HEK293 (cell line): ENCODE measurements around the gene ARHGAP26.

ENCODE experiments used
- CTCF ChIA-PET: fragments of 350-600 bp; formaldehyde crosslinking; extraction: SDS; loops from one replicate; lab custom pipeline; 2021; ENCODE audit warnings: antibody characterized with exemption; lab: Yijun Ruan, JAX
- POLR2A ChIA-PET: fragments of 300-600 bp; formaldehyde crosslinking; extraction: SDS; loops from one replicate; lab custom pipeline; 2020; ENCODE audit warnings: antibody characterized with exemption, inconsistent platforms; lab: Yijun Ruan, JAX
- H3K27ac ChIP-seq: fragments of 200-500 bp; sonication (Bioruptor generic); 2 replicates; pipeline ENCODE4 v1.5.1; 2014; ENCODE audit warnings: low read depth, low read length, control low read depth, inconsistent platforms; ENCODE audit errors: extremely low read depth
- H3K36me3 ChIP-seq, 2 experiments: fragments of 200-500 bp in 1 of 2; sonication (Bioruptor generic) in 1 of 2; 1 replicate in 1 of 2; 2 replicates in 1 of 2; pipeline ENCODE4 v1.5.1; 2014 to 2017; ENCODE audit warnings: inconsistent platforms in 2 of 2, low read length in 2 of 2; ENCODE audit not compliant: control insufficient read depth in 2 of 2, insufficient read depth in 1 of 2
- H3K4me1 ChIP-seq: fragments of 200-500 bp; sonication (Bioruptor generic); 2 replicates; pipeline ENCODE4 v1.5.1; 2014; ENCODE audit warnings: mild to moderate bottlenecking, low read length, inconsistent platforms; ENCODE audit not compliant: control insufficient read depth, insufficient read depth
- H3K4me3 ChIP-seq: 2 replicates; pipeline ENCODE4 v1.5.1; 2011; ENCODE audit warnings: low read depth, mild to moderate bottlenecking, control low read depth, low read length, moderate library complexity
- H3K9me3 ChIP-seq: fragments of 200-500 bp; sonication (Bioruptor generic); 2 replicates; pipeline ENCODE4 v1.5.1; 2014; ENCODE audit warnings: low read depth, low read length, inconsistent platforms; ENCODE audit not compliant: control insufficient read depth, insufficient read depth
- SETDB1 ChIP-seq: IDR thresholded peaks from one replicate; pipeline ENCODE4 v1.6.1; 2017; ENCODE audit warnings: mild to moderate bottlenecking, low read length, moderate library complexity, mixed read lengths; ENCODE audit not compliant: insufficient read length
- ZBTB7A ChIP-seq: fragments of 450-650 bp; formaldehyde crosslinking; IDR thresholded peaks from 2 replicates; pipeline ENCODE4 v1.5.1; 2016; ENCODE audit warnings: low read depth, missing biosample characterization, missing genetic modification characterization
- ZNF133 ChIP-seq: fragments of 450-650 bp; formaldehyde crosslinking; IDR thresholded peaks from 2 replicates; pipeline ENCODE4 v1.5.1; 2016; ENCODE audit warnings: missing biosample characterization, missing genetic modification characterization
- ZNF184 ChIP-seq: fragments of 450-650 bp; IDR thresholded peaks from 2 replicates; pipeline ENCODE4 v1.5.1; 2018; ENCODE audit warnings: missing biosample characterization, mild to moderate bottlenecking, missing genetic modification characterization
- ZNF266 ChIP-seq: fragments of 450-650 bp; formaldehyde crosslinking; IDR thresholded peaks from 2 replicates; pipeline ENCODE4 v1.5.1; 2016; ENCODE audit warnings: missing biosample characterization, missing genetic modification characterization, low read depth
- ZNF350 ChIP-seq: fragments of 450-650 bp; formaldehyde crosslinking; IDR thresholded peaks from 2 replicates; pipeline ENCODE4 v1.5.0; 2017; ENCODE audit warnings: missing biosample characterization, mild to moderate bottlenecking, missing genetic modification characterization
- ZNF510 ChIP-seq: fragments of 450-650 bp; formaldehyde crosslinking; IDR thresholded peaks from 2 replicates; pipeline ENCODE4 v1.5.1; 2018; ENCODE audit warnings: mild to moderate bottlenecking, missing genetic modification characterization, missing biosample characterization; ENCODE audit not compliant: insufficient replicate concordance
- ZNF530 ChIP-seq: fragments of 450-650 bp; formaldehyde crosslinking; IDR thresholded peaks from 2 replicates; pipeline ENCODE4 v1.5.1; 2016; ENCODE audit warnings: low read depth, missing biosample characterization, missing genetic modification characterization
- ZNF624 ChIP-seq: fragments of 450-650 bp; formaldehyde crosslinking; IDR thresholded peaks from 2 replicates; pipeline ENCODE4 v1.5.1; 2017; ENCODE audit warnings: missing biosample characterization, missing genetic modification characterization
- ZNF626 ChIP-seq: fragments of 450-650 bp; sonication (Bioruptor Pico); formaldehyde crosslinking; IDR thresholded peaks from 2 replicates; pipeline ENCODE4 v1.5.1; 2018; ENCODE audit warnings: missing biosample characterization, missing genetic modification characterization, inconsistent platforms
- ZNF677 ChIP-seq: fragments of 450-650 bp; IDR thresholded peaks from 2 replicates; pipeline ENCODE4 v1.5.0; 2018; ENCODE audit warnings: missing biosample characterization, mild to moderate bottlenecking, missing genetic modification characterization, moderate library complexity
- ZNF701 ChIP-seq: fragments of 450-650 bp; formaldehyde crosslinking; IDR thresholded peaks from 2 replicates; pipeline ENCODE4 v1.5.1; 2016; ENCODE audit warnings: missing biosample characterization, missing genetic modification characterization
- ZNF76 ChIP-seq: fragments of 450-650 bp; formaldehyde crosslinking; IDR thresholded peaks from 2 replicates; pipeline ENCODE4; 2016; ENCODE audit warnings: low read depth, missing biosample characterization, missing genetic modification characterization, borderline replicate concordance
- ZSCAN16 ChIP-seq: fragments of 450-650 bp; formaldehyde crosslinking; IDR thresholded peaks from 2 replicates; pipeline ENCODE4 v1.5.1; 2016; ENCODE audit warnings: missing biosample characterization, missing genetic modification characterization
- ZSCAN23 ChIP-seq: fragments of 450-650 bp; formaldehyde crosslinking; IDR thresholded peaks from 2 replicates; pipeline ENCODE4 v1.5.1; 2016; ENCODE audit warnings: missing biosample characterization, missing genetic modification characterization
- TF ChIP-seq, protein P1 (sequence below): fragments of 450-650 bp; formaldehyde crosslinking; IDR thresholded peaks from 2 replicates; pipeline ENCODE4 v1.5.1; 2016; ENCODE audit warnings: missing biosample characterization, missing genetic modification characterization, low read depth
- TF ChIP-seq, protein P2 (sequence below): fragments of 450-650 bp; formaldehyde crosslinking; IDR thresholded peaks from 2 replicates; pipeline ENCODE4 v1.5.1; 2016; ENCODE audit warnings: missing biosample characterization, missing genetic modification characterization
- TF ChIP-seq, protein P3 (sequence below): fragments of 450-650 bp; formaldehyde crosslinking; IDR thresholded peaks from 2 replicates; pipeline ENCODE4 v1.5.1; 2016; ENCODE audit warnings: missing biosample characterization, missing genetic modification characterization, borderline replicate concordance

Gene ARHGAP26

DNA sequence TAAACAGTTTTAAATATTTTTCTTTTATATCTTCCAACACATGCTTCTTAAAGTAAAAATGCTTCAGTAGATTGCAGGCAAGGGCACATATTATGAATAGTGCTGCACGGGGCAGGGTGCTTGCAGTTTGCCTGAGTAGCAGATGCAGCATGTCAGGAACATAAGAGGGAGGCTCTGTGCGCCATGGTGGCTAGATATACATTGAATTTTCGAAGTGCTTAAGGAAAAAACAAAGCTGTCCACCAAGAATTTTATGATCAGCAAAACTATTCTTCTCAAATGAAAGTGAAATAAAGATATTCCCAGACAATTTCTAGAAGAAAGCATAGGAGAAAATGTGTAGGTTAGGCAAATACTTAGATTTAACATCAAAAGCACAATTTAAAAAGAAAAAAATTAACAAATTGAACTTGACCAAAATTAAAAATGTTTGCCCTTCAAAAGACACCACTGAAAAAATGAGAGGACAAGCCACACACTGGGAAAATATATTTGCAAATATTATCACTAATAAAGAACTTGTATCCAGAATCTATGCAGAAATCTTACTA, 420.2 kb downstream of the ARHGAP26 start:
- Histone ChIP-seq H3K27ac (no peak overlapping the region), H3K4me1 (no peaks in the 10 kb centered on the region), H3K36me3 (no peaks in the 10 kb centered on the region), H3K4me3 (no peak overlapping the region), H3K9me3 (no peaks in the 10 kb centered on the region)
- TF ChIP-seq ZNF677 (tag by site-specific recombination) (no peak), SETDB1 (peak; percentile 63), ZNF530 (tag by site-specific recombination) (no peak), ZSCAN16 (tag by site-specific recombination) (no peak), ZNF510 (no peak), ZNF624 (tag by site-specific recombination) (no peak)
- POLR2A ChIA-PET: no interaction called here
- CTCF ChIA-PET: interaction anchor here (0.6 to 0.7 kb wide), 2 partner anchors 36 to 1007 kb away, joined by 3 to 4 read pairs; no protein-coding TSS in a partner anchor

DNA sequence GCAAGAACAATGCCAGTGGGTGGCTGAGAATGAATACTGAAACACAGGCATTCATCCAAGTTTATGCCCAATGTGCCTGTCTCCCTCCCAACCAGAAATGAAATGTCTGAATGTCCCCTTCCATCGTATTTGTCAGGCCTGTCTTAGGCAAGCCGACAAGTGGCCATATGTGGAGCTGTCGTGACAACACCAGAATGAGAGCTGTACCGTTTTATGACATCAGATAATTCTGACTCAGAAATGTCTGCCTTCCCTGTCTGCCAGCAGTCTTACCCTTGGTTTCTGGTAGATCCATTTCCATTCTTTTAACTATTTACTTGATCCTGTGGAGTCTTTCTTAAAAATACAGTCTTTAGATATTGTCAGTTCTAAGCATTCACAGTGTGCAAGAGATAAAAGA, 421.5 kb downstream of the ARHGAP26 start:
- no peaks in the 10 kb centered on the region for H3K9me3 ChIP-seq

DNA sequence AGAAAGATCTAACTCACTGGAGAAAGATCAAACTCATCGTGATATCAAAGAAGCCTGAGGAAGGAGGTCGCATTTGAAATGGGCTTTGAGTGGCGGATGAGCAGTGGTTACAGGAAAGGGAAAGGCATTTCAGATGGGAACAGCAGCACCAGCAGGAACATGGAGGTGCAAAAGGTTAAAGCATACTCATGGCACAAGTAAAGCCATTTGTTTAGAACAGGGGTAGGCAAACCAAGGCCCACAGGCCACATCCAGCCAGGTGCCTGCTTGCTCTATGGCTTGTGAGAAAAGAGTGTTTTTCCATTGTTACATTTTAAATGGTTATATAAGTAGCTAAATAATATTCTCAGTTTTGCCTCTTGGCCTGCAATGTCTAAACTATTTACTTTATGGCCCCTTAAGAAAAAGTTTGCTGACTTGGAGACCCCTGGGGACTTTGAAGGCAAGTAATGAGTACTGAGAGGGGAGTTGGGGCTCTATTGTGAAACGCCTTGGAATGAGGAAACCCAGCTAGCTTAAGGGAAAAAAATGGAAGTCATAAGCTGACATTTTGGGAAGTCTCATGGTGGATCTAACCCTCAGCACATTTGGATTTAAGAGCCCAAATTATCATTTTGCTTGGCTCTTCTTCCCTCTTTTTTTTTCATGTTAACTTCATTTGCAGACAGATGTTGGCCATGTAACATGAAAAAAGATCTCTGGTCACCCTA, 422.2 kb downstream of the ARHGAP26 start:
- no peaks in the 10 kb centered on the region; the same call in 1 of the 2 replicates for H3K4me1 ChIP-seq
- TF ChIP-seq ZBTB7A (tag by site-specific recombination) (no peak), ZSCAN23 (tag by site-specific recombination) (no peak)
- TF ChIP-seq, all 188 proteins: peak for 0
- ChIA-PET CTCF (interaction anchor here (0.5 to 0.7 kb wide), 3 partner anchors 89 to 247 kb away, joined by 3 read pairs; no protein-coding TSS in a partner anchor), POLR2A (no interaction called here)
- H3K9me3 ChIP-seq: no peaks in the 10 kb centered on the region
- H3K4me3 ChIP-seq: no peak overlapping the region
- no peaks in the 10 kb centered on the region for H3K36me3 ChIP-seq
- no peak overlapping the region for H3K27ac ChIP-seq

More for the DNA sequence above, 421.5 kb downstream of the ARHGAP26 start:
- POLR2A ChIA-PET: no interaction called here
- Histone ChIP-seq H3K4me3 (no peak overlapping the region), H3K27ac (no peak overlapping the region), H3K4me1 (no peaks in the 10 kb centered on the region; the same call in 1 of the 2 replicates), H3K36me3 (no peaks in the 10 kb centered on the region)
- TF ChIP-seq ZNF133: no peak
- TF ChIP-seq, protein P1, sequence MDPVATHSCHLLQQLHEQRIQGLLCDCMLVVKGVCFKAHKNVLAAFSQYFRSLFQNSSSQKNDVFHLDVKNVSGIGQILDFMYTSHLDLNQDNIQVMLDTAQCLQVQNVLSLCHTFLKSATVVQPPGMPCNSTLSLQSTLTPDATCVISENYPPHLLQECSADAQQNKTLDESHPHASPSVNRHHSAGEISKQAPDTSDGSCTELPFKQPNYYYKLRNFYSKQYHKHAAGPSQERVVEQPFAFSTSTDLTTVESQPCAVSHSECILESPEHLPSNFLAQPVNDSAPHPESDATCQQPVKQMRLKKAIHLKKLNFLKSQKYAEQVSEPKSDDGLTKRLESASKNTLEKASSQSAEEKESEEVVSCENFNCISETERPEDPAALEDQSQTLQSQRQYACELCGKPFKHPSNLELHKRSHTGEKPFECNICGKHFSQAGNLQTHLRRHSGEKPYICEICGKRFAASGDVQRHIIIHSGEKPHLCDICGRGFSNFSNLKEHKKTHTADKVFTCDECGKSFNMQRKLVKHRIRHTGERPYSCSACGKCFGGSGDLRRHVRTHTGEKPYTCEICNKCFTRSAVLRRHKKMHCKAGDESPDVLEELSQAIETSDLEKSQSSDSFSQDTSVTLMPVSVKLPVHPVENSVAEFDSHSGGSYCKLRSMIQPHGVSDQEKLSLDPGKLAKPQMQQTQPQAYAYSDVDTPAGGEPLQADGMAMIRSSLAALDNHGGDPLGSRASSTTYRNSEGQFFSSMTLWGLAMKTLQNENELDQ (tag by site-specific recombination): no peak
- CTCF ChIA-PET: interaction anchor here (0.5 kb wide), 1 partner anchor 151 kb away, joined by 3 read pairs; no protein-coding TSS in a partner anchor

DNA sequence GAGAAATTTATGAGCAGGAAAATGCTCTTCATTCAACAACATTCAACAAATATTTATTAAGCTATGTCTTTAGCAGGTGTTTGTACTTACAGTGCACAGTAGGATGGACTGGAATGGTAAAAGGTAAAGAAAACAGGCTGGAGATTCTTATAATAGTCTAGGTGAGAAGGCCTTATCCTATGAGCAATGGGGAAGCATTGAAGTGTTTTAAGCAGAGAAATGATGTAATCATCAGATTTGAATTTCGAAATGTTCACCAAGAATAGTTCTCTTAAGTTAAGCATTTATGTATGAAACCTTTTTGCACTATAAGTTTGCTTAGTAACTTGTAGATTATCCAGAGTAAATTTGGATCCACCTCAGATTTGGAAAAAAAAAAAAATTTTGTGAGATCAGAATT, 424.0 kb downstream of the ARHGAP26 start:
- Histone ChIP-seq H3K27ac (no peak overlapping the region), H3K36me3 (no peaks in the 10 kb centered on the region), H3K4me1 (no peaks in the 10 kb centered on the region; the same call in 1 of the 2 replicates), H3K4me3 (no peak overlapping the region), H3K9me3 (no peaks in the 10 kb centered on the region)
- ChIA-PET CTCF (interaction anchor here (1.0 kb wide), 1 partner anchor 88 kb away, joined by 4 read pairs; no protein-coding TSS in a partner anchor), POLR2A (no interaction called here)
- TF ChIP-seq ZNF701 (no peak), ZNF184 (tag by site-specific recombination) (no peak), ZNF626 (tag by site-specific recombination) (no peak), ZNF266 (tag by site-specific recombination) (no peak), ZNF76 (tag by site-specific recombination) (no peak), ZNF350 (tag by site-specific recombination) (no peak)
- TF ChIP-seq, protein P2, sequence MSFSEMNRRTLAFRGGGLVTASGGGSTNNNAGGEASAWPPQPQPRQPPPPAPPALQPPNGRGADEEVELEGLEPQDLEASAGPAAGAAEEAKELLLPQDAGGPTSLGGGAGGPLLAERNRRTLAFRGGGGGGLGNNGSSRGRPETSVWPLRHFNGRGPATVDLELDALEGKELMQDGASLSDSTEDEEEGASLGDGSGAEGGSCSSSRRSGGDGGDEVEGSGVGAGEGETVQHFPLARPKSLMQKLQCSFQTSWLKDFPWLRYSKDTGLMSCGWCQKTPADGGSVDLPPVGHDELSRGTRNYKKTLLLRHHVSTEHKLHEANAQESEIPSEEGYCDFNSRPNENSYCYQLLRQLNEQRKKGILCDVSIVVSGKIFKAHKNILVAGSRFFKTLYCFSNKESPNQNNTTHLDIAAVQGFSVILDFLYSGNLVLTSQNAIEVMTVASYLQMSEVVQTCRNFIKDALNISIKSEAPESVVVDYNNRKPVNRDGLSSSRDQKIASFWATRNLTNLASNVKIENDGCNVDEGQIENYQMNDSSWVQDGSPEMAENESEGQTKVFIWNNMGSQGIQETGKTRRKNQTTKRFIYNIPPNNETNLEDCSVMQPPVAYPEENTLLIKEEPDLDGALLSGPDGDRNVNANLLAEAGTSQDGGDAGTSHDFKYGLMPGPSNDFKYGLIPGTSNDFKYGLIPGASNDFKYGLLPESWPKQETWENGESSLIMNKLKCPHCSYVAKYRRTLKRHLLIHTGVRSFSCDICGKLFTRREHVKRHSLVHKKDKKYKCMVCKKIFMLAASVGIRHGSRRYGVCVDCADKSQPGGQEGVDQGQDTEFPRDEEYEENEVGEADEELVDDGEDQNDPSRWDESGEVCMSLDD (tag by site-specific recombination): no peak
- TF ChIP-seq, protein P3, sequence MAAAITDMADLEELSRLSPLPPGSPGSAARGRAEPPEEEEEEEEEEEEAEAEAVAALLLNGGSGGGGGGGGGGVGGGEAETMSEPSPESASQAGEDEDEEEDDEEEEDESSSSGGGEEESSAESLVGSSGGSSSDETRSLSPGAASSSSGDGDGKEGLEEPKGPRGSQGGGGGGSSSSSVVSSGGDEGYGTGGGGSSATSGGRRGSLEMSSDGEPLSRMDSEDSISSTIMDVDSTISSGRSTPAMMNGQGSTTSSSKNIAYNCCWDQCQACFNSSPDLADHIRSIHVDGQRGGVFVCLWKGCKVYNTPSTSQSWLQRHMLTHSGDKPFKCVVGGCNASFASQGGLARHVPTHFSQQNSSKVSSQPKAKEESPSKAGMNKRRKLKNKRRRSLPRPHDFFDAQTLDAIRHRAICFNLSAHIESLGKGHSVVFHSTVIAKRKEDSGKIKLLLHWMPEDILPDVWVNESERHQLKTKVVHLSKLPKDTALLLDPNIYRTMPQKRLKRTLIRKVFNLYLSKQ (tag by site-specific recombination): no peak
